ENCODE measurements around the gene PRRX1.

GRCh38 chr1:170617591-170618330 lies 46.2 kb upstream of the PRRX1 start:
- no peak for TF ChIP-seq CTCF (conservative IDR thresholded peaks at IDR 0.05)
- no peak for TF ChIP-seq ZFX (IDR thresholded peaks at IDR 0.05)
